ENCODE data around the gene ZSCAN5A.

DNA sequence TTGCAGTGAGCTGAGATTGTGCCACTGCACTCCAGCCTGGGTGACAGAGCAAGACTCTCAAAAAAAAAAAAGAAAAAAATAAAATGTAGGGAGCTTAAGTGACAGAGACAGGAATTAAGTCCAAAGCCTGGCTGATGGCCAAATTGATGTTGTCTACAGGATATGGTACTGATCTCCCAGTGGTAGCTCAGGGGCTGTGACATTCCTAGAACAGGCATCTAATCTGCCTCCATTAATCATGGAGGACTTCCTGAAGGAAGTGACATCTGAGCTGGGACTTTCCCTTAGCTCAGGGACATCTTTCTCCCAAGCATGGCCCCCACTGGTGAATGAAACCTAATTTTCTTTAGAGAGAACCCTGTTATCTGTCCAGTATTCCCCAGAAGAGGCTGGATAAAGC lies 53.5 kb downstream of the ZSCAN5A start:
- no peak for TF ChIP-seq CTCF (IDR thresholded peaks at IDR 0.05 in 4 of 5, conservative IDR thresholded peaks at IDR 0.05 in 1 of 5)
- TF ChIP-seq POLR2A (IDR thresholded peaks at IDR 0.05), result no peak
